Measurements from ENCODE around the gene ANO2.

Gene ANO2

GRCh38 chr12:5716201-5716600 lies 228.9 kb downstream of the ANO2 start:
- no peak for TF ChIP-seq CTCF (IDR thresholded peaks at IDR 0.05; ENCODE audit: low read depth, low read length)
- H3K4me3 ChIP-seq (ENCODE audit: low read depth, low read length): no peak overlapping the region
- no peak for DNase-seq (ENCODE audit: low read depth, low spot score)
- in situ Hi-C loops (cut with HindIII; ENCODE audit: low sequenced_read_pairs): no loop called here

- no peak for DNase-seq (ENCODE audit: low read depth, low spot score)
Measured at GRCh38 chr12:5715021-5715420, 230.0 kb downstream of the ANO2 start.

GRCh38 chr12:5713599-5714081 lies 231.4 kb downstream of the ANO2 start:
- DNase-seq (ENCODE audit: low read depth, low spot score): no peak
- H3K4me3 ChIP-seq (ENCODE audit: low read depth, low read length): no peak overlapping the region
- TF ChIP-seq CTCF (IDR thresholded peaks at IDR 0.05; ENCODE audit: low read depth, low read length): no peak
- in situ Hi-C loops (cut with HindIII; ENCODE audit: low sequenced_read_pairs): no loop called here

More at GRCh38 chr12:5715021-5715420, 230.0 kb downstream of the ANO2 start:
- in situ Hi-C loops (cut with HindIII; ENCODE audit: low sequenced_read_pairs): no loop called here
- no peak for TF ChIP-seq CTCF (IDR thresholded peaks at IDR 0.05; ENCODE audit: low read depth, low read length)
- no peak overlapping the region for H3K4me3 ChIP-seq (ENCODE audit: low read depth, low read length)

GRCh38 chr12:5710260-5710878 lies 234.7 kb downstream of the ANO2 start:
- DNase-seq (ENCODE audit: low read depth, low spot score): no peak
- in situ Hi-C loops (cut with HindIII; ENCODE audit: low sequenced_read_pairs): no loop called here
- H3K4me3 ChIP-seq (ENCODE audit: low read depth, low read length): no peak overlapping the region
- TF ChIP-seq CTCF (IDR thresholded peaks at IDR 0.05; ENCODE audit: low read depth, low read length): no peak

GRCh38 chr12:5708371-5708770 lies 236.7 kb downstream of the ANO2 start:
- no peak for TF ChIP-seq CTCF (IDR thresholded peaks at IDR 0.05; ENCODE audit: low read depth, low read length)
- in situ Hi-C loops (cut with HindIII; ENCODE audit: low sequenced_read_pairs): no loop called here
- DNase-seq (ENCODE audit: low read depth, low spot score): no peak
- no peak overlapping the region for H3K4me3 ChIP-seq (ENCODE audit: low read depth, low read length)

- no peak for TF ChIP-seq CTCF (IDR thresholded peaks at IDR 0.05; ENCODE audit: low read depth, low read length)
- in situ Hi-C loops (cut with HindIII; ENCODE audit: low sequenced_read_pairs): no loop called here
- no peak for DNase-seq (ENCODE audit: low read depth, low spot score)
- H3K4me3 ChIP-seq (ENCODE audit: low read depth, low read length): no peak overlapping the region
Measured at GRCh38 chr12:5706247-5706646, 238.8 kb downstream of the ANO2 start.
